Measurements from ENCODE around the gene PCDHB3. TPM values are rescaled to one million over a fixed set of nuclear protein-coding genes. Genes with fewer than 3 reads are reported as not detected.
"Not testable (repeated sequence)": the region's sequence is repeated elsewhere in the genome, so short reads cannot be mapped to it uniquely, and the experiment has no call there.

Gene PCDHB3
- total RNA-seq, 1 experiment from 2014 or later, result 0.36 TPM

- intact Hi-C loops (cut with micrococcal nuclease), result no loop called here
- no peaks in the 10 kb centered on the region for H3K9me3 ChIP-seq (ENCODE audit: low read length)
- H2AFZ ChIP-seq (ENCODE audit: low read length), result no peak within 1 kb of the TSS
- H3F3A ChIP-seq (ENCODE audit: low read length, unreplicated experiment), result no peaks in the 10 kb centered on the region
- no peak within 1 kb of the TSS for H3K9ac ChIP-seq (ENCODE audit: low read length)
- POLR2A ChIA-PET (ENCODE audit: unreplicated experiment), result no interaction called here
- no peaks in the 10 kb centered on the region for H3K36me3 ChIP-seq (ENCODE audit: low read depth, low read length)
- no peak for ATAC-seq
- no peaks in the 10 kb centered on the region for H3K79me2 ChIP-seq (ENCODE audit: low read length)
- H4K20me1 ChIP-seq (ENCODE audit: low read length), result no peaks in the 10 kb centered on the region
- DNase-seq, result no peak
- CTCF ChIA-PET, result no interaction called here
- no peaks in the 10 kb centered on the region for H3K27me3 ChIP-seq (ENCODE audit: low read length)
- H3K9me2 ChIP-seq (replicated peaks; ENCODE audit: low read length), result no peaks in the 10 kb centered on the region
- no TSS peak for BruUV-seq (replicated peaks)
- H3K27ac ChIP-seq (ENCODE audit: low read length), result no peak within 1 kb of the TSS
- no peaks in the 10 kb centered on the region for H3K4me1 ChIP-seq (ENCODE audit: insufficient read depth, low read length)
- H3K4me2 ChIP-seq (ENCODE audit: low read length), result no peak within 1 kb of the TSS
- TF ChIP-seq EZH2phosphoT487 (IDR thresholded peaks at IDR 0.05; ENCODE audit: borderline replicate concordance, low read length), result no peak
- no peak for TF ChIP-seq EZH2 (IDR thresholded peaks at IDR 0.05; ENCODE audit: low read length, unreplicated experiment)
- no peak for TF ChIP-seq CTCF (conservative IDR thresholded peaks at IDR 0.05; ENCODE audit: low read depth, low read length)
- H3K4me3 ChIP-seq (ENCODE audit: low read length), result no peak within 1 kb of the TSS
These were observed 21.3 kb downstream of the PCDHB3 start, which contains the start of gene PCDHB4 for GRCh38 chr5:141121563-141121962. Gene PCDHB4 (plus strand): TSS chr5:141121818. CDS start chr5:141121999, 181 bp downstream.

- Histone ChIP-seq H3K4me1 (ENCODE audit: insufficient read depth, low read length) (no peaks in the 10 kb centered on the region), H3K79me2 (ENCODE audit: low read length) (no peaks in the 10 kb centered on the region), H3K36me3 (ENCODE audit: low read depth, low read length) (no peaks in the 10 kb centered on the region), H3F3A (ENCODE audit: low read length, unreplicated experiment) (no peaks in the 10 kb centered on the region), H2AFZ (ENCODE audit: low read length) (no peak overlapping the region), H3K27me3 (ENCODE audit: low read length) (no peaks in the 10 kb centered on the region), H3K9me3 (ENCODE audit: low read length) (no peaks in the 10 kb centered on the region), H3K27ac (ENCODE audit: low read length) (no peak overlapping the region), H3K9ac (ENCODE audit: low read length) (no peak overlapping the region), H3K4me3 (ENCODE audit: low read length) (no peak overlapping the region), H3K4me2 (ENCODE audit: low read length) (no peak overlapping the region), H3K9me2 (replicated peaks; ENCODE audit: low read length) (no peaks in the 10 kb centered on the region), H4K20me1 (ENCODE audit: low read length) (no peaks in the 10 kb centered on the region)
- TF ChIP-seq CTCF (conservative IDR thresholded peaks at IDR 0.05; ENCODE audit: low read depth, low read length), result no peak
- no peak for TF ChIP-seq EZH2phosphoT487 (IDR thresholded peaks at IDR 0.05; ENCODE audit: borderline replicate concordance, low read length)
- TF ChIP-seq EZH2 (IDR thresholded peaks at IDR 0.05; ENCODE audit: low read length, unreplicated experiment), result no peak
- ChIA-PET CTCF (no interaction called here), POLR2A (ENCODE audit: unreplicated experiment) (no interaction called here)
- intact Hi-C loops (cut with micrococcal nuclease), result no loop called here
- ATAC-seq, result no peak
- DNase-seq, result no peak
- BruUV-seq (replicated peaks), result no TSS peak
These were observed 21.7 kb downstream of the PCDHB3 start for GRCh38 chr5:141121985-141122384.

- H3K9me3 ChIP-seq (ENCODE audit: low read length); H3K27ac ChIP-seq (ENCODE audit: low read length); H3K4me3 ChIP-seq (ENCODE audit: low read length); H3K27me3 ChIP-seq (ENCODE audit: low read length); BruUV-seq (replicated peaks); DNase-seq; H3K36me3 ChIP-seq (ENCODE audit: low read depth, low read length); POLR2A ChIA-PET (ENCODE audit: unreplicated experiment); H3F3A ChIP-seq (ENCODE audit: low read length, unreplicated experiment); H3K4me2 ChIP-seq (ENCODE audit: low read length); H4K20me1 ChIP-seq (ENCODE audit: low read length); H3K9me2 ChIP-seq (replicated peaks; ENCODE audit: low read length); ATAC-seq; H3K9ac ChIP-seq (ENCODE audit: low read length); H2AFZ ChIP-seq (ENCODE audit: low read length); H3K4me1 ChIP-seq (ENCODE audit: insufficient read depth, low read length); H3K79me2 ChIP-seq (ENCODE audit: low read length); CTCF ChIA-PET; intact Hi-C loops (cut with micrococcal nuclease): not testable (repeated sequence)
These were observed 23.3 kb downstream of the PCDHB3 start for GRCh38 chr5:141123396-141124135.

Data from PC-3 (cell line).